K562 (cell line): Measurements from ENCODE around the gene AP1AR. TPM values are rescaled to one million over a fixed set of nuclear protein-coding genes. Genes with fewer than 3 reads are reported as not detected.

ENCODE experiments used
- AFF1 ChIP-seq, 2 experiments: fragments of 450-650 bp; IDR thresholded peaks; 2 replicates each; pipeline ENCODE4 v1.6.1; 2018; ENCODE audit warnings: mild to moderate bottlenecking in 2 of 2, low read depth in 1 of 2; ENCODE audit not compliant: partially characterized antibody in 2 of 2
- ATF4 ChIP-seq: fragments of 450-650 bp; formaldehyde crosslinking; IDR thresholded peaks from 2 replicates; pipeline ENCODE4 v1.4.0; 2022; ENCODE audit warnings: mild to moderate bottlenecking, moderate library complexity
- E2F3 ChIP-seq: fragments of 250-450 bp; sonication (Bioruptor Pico); IDR thresholded peaks from 2 replicates; pipeline ENCODE4 v1.4.0; 2020; ENCODE audit warnings: mild to moderate bottlenecking
- E2F8 ChIP-seq: fragments of 450-650 bp; IDR thresholded peaks from 2 replicates; pipeline ENCODE4 v1.7.1; 2018; ENCODE audit warnings: mild to moderate bottlenecking, low read depth; ENCODE audit not compliant: partially characterized antibody
- ELF2 ChIP-seq: fragments of 250-450 bp; sonication (Bioruptor Pico); IDR thresholded peaks from 2 replicates; pipeline ENCODE4 v1.5.0; 2021; ENCODE audit warnings: mild to moderate bottlenecking
- ERF ChIP-seq: fragments of 450-650 bp; formaldehyde crosslinking; IDR thresholded peaks from 2 replicates; pipeline ENCODE4 v1.4.0; 2020; ENCODE audit warnings: mild to moderate bottlenecking, mixed read lengths
- FOXK2 ChIP-seq, 2 experiments: fragments of 450-650 bp; IDR thresholded peaks in 1 of 2; conservative IDR thresholded peaks in 1 of 2; 2 replicates each; pipeline ENCODE4 v1.6.1; 2016; ENCODE audit warnings: low read depth in 2 of 2, mild to moderate bottlenecking in 1 of 2
- ID3 ChIP-seq, 2 experiments: fragments of 250-450 bp in 1 of 2; fragments of 450-650 bp in 1 of 2; sonication (Bioruptor Pico) in 1 of 2; IDR thresholded peaks; 2 replicates each; pipeline versions ENCODE4 v1.6.1 to v1.8.0; 2016 to 2021; ENCODE audit warnings: mild to moderate bottlenecking in 2 of 2, moderate library complexity in 2 of 2, missing compliant biosample characterization in 1 of 2, missing genetic modification characterization in 1 of 2
- MTA3 ChIP-seq: fragments of 450-650 bp; formaldehyde crosslinking; IDR thresholded peaks from 2 replicates; pipeline ENCODE4 v1.6.1; 2017; ENCODE audit warnings: mild to moderate bottlenecking, borderline replicate concordance
- POLR2H ChIP-seq: IDR thresholded peaks from 2 replicates; pipeline ENCODE4 v1.6.1; 2016; ENCODE audit warnings: missing genetic modification characterization, low read depth, mild to moderate bottlenecking, control low read depth, missing compliant biosample characterization, moderate library complexity
- PRMT5 ChIP-seq: sonication (generic); formaldehyde crosslinking; IDR thresholded peaks from 2 replicates; pipeline ENCODE4 v1.5.0; 2020; ENCODE audit warnings: missing genetic modification reagents
- RBM17 ChIP-seq: fragments of 200-400 bp; formaldehyde crosslinking; IDR thresholded peaks from 2 replicates; pipeline ENCODE4 v1.6.1; 2017; ENCODE audit warnings: low read depth, mild to moderate bottlenecking, low read length, borderline replicate concordance
- SIN3B ChIP-seq: fragments of 450-650 bp; IDR thresholded peaks from 2 replicates; pipeline ENCODE4 v1.6.1; 2017; ENCODE audit warnings: low read depth, mild to moderate bottlenecking, moderate library complexity
- TCFL5 ChIP-seq: fragments of 250-450 bp; sonication (Bioruptor Pico); conservative IDR thresholded peaks from 2 replicates; pipeline ENCODE4 v1.6.1; 2021; ENCODE audit warnings: mild to moderate bottlenecking, moderate library complexity, matching md5 sums
- TEAD2 ChIP-seq: fragments of 450-650 bp; IDR thresholded peaks from 2 replicates; pipeline ENCODE4 v1.6.1; 2016; ENCODE audit warnings: missing genetic modification characterization, control low read depth, missing compliant biosample characterization
- ZBTB7A ChIP-seq: IDR thresholded peaks from 2 replicates; pipeline ENCODE4 v1.6.1; 2011; ENCODE audit warnings: low read depth, mild to moderate bottlenecking, low read length, moderate library complexity, borderline replicate concordance; ENCODE audit not compliant: control insufficient read depth
- ZNF445 ChIP-seq: fragments of 250-450 bp; sonication (Bioruptor Pico); IDR thresholded peaks from 2 replicates; pipeline ENCODE4 v1.4.0; 2020; ENCODE audit warnings: low read depth, mild to moderate bottlenecking, moderate library complexity
- ZNF551 ChIP-seq: fragments of 250-450 bp; sonication (Bioruptor Pico); IDR thresholded peaks from 2 replicates; pipeline ENCODE4 v1.5.0; 2021; ENCODE audit warnings: mild to moderate bottlenecking, moderate library complexity
- polyA plus RNA-seq, 8 experiments: library from polyadenylated mRNA; depleted of rRNA in 4 of 8; stranded (reverse) in 5 of 8; unstranded in 3 of 8; fragments of >200 nt; fragmentation: Nextera tagmentation in 2 of 8; fragmentation: Illumina TruSeq in 1 of 8; extraction: Ambion mirVana in 2 of 8; extraction: Trizol in 1 of 8; gene quantifications; 2 replicates each; pipeline versions ENCODE4 v1.2.1 to v1.2.3, GENCODE V29; 2011 to 2014; ENCODE audit warnings: inconsistent platforms in 1 of 8, missing spikeins in 1 of 8
- total RNA-seq, 7 experiments: library from RNA; depleted of rRNA in 6 of 7; stranded (reverse); fragments of >200 nt in 6 of 7; fragmentation: Illumina TruSeq in 2 of 7; extraction: Trizol in 2 of 7; gene quantifications; 2 replicates each; pipeline versions ENCODE4 v1.2.1 to v1.2.3, GENCODE V29; 2011 to 2021; ENCODE audit warnings: low replicate concordance in 1 of 7

Gene AP1AR
- total and polyA plus RNA-seq, 9 of the 15 experiments (the other 6 are each of a cell fraction or from before 2014, with no cell fraction given) = 2.6 to 20.7 (median 12.2) TPM

- TF ChIP-seq ID3 (CRISPR knock-in tag; IDR thresholded peaks at IDR 0.05) = no peak
- TF ChIP-seq ID3 (tag; IDR thresholded peaks at IDR 0.05) = no peak
- TF ChIP-seq TEAD2 (tag) = no peak
- TF ChIP-seq SIN3B = no peak
- TF ChIP-seq ELF2 (CRISPR knock-in tag) = 0 out of 2 replicates have a peak, but pooled peaks have one; percentile 14
- TF ChIP-seq ZBTB7A = no peak
- TF ChIP-seq ATF4 (CRISPR knock-in tag) = peak; percentile 78
- TF ChIP-seq PRMT5 (CRISPR knock-in tag) = no peak
- TF ChIP-seq TCFL5 (CRISPR knock-in tag) = no peak
- TF ChIP-seq POLR2H (tag) = peak; percentile 87
- TF ChIP-seq ZNF551 (CRISPR knock-in tag) = no peak
- no peak for TF ChIP-seq MTA3
- peak; percentile 50 to 57; a peak in 2 of 4 replicates for TF ChIP-seq FOXK2 (conservative IDR thresholded peaks at IDR 0.05 in 1 of 2, IDR thresholded peaks at IDR 0.05 in 1 of 2; ENCODE audit: low read depth in 2 of 2)
- TF ChIP-seq E2F3 (CRISPR knock-in tag) = no peak
- peak in 1 of 2 experiments; percentile 54 for TF ChIP-seq AFF1 (IDR thresholded peaks at IDR 0.05; ENCODE audit: low read depth in 1 of 2, partially characterized antibody in 2 of 2)
- TF ChIP-seq RBM17 = no peak
- no peak for TF ChIP-seq E2F8
- TF ChIP-seq ERF (CRISPR knock-in tag) = no peak
- no peak for TF ChIP-seq ZNF445 (CRISPR knock-in tag)
These were observed 65.6 kb downstream of the AP1AR start, which contains the start of gene ALPK1 (continued) for GRCh38 chr4:112296949-112297880.
